Activated CD8-positive, alpha-beta T cell treated with anti-CD3 and anti-CD28 coated beads for 36 hours (primary cell): ENCODE results near the gene BTBD2. TPM values are rescaled to one million over a fixed set of nuclear protein-coding genes. Genes with fewer than 3 reads are reported as not detected.

Experiments used
- ATAC-seq: fragments of 200-7000 bp; cut with Tn5 transposase; one replicate; pipeline ENCODE4 v1.10.0; 2021; ENCODE audit warnings: mild to moderate bottlenecking, moderate library complexity
- CTCF ChIA-PET: fragments of 350-600 bp; sonication (Branson Sonifier 250); formaldehyde crosslinking; loops from one replicate; lab custom pipeline; 2021; ENCODE audit warnings: antibody characterized with exemption; lab: Charles Lee
- POLR2A ChIA-PET: fragments of 350-600 bp; sonication (Branson Sonifier 250); formaldehyde crosslinking; loops from one replicate; lab custom pipeline; 2021; ENCODE audit warnings: antibody characterized with exemption; lab: Charles Lee
- DNase-seq: peaks from one replicate; pipeline ENCODE4 v3.0.0-alpha.2; 2020
- H3K27ac Mint-ChIP-seq: one replicate; pipeline ENCODE4 v1.8.0; 2021; ENCODE audit warnings: mild to moderate bottlenecking, mixed read lengths
- H3K27me3 Mint-ChIP-seq: one replicate; pipeline ENCODE4 v1.8.0; 2021; ENCODE audit warnings: mixed read lengths
- H3K36me3 Mint-ChIP-seq: one replicate; pipeline ENCODE4 v1.8.0; 2021; ENCODE audit warnings: low read depth, mixed read lengths
- H3K4me1 Mint-ChIP-seq: one replicate; pipeline ENCODE4 v1.8.0; 2021; ENCODE audit warnings: low read depth, mixed read lengths
- H3K4me3 Mint-ChIP-seq: one replicate; pipeline ENCODE4 v1.8.0; 2021; ENCODE audit warnings: mild to moderate bottlenecking, moderate library complexity, mixed read lengths
- H3K9me3 Mint-ChIP-seq: one replicate; pipeline ENCODE4 v1.8.0; 2021; ENCODE audit warnings: mixed read lengths
- CTCF ChIP-seq: fragments of 200-600 bp; IDR thresholded peaks from one replicate; pipeline ENCODE4 v1.8.0; 2022; ENCODE audit warnings: antibody characterized with exemption, mild to moderate bottlenecking
- intact Hi-C: fragments of 100-400 bp; cut with micrococcal nuclease; formaldehyde crosslinking; loops from one replicate; pipeline ENCODE4 v1.10.0; 2022
- total RNA-seq, 2 experiments: library from RNA; stranded (reverse); gene quantifications; one replicate each; pipeline ENCODE4 v1.2.3, GENCODE V29; 2021

Gene BTBD2
- total RNA-seq, 2 experiments from 2014 or later = 36.5 to 44.6 TPM

DNA sequence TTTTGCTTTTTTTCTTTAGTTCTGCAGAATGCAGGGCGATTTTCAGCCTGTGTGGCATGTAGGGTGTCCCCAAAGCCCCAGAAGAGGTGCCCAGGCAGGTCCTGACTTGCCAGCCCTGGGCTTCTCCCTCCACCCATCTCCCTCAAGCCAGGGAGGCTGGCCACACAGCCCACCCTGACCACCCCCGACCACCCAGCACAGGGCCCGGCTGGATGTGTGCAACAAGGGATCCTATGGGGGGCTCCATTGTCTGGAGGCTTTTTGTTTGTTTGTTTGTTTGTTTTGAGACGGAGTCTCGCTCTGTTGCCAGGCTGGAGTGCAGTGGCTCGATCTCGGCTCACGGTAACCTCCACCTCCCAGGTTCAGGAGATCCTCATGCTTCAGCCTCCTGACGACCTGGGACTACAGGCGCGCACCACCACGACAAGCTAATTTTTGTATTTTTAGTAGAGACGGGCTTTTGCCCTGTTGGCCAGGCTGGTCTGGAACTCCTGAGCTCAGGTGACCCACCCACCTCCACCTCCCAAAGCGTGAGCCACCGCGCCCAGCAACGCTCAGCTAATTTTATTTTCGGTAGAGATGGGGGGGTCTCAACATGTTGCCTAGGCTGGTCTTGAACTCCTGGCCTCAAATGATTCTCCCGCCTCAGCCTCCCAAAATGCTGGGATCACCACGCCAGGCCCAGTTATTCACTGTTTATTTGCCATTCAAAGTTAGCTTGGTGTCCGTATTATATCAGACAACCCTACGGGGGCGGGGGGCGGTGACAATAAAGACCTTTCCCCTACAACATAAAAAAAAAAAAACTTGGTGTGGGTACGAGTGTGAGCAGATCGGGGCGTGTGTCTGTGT, 43.3 kb upstream of the BTBD2 start:
- H3K36me3 Mint-ChIP-seq = no peaks in the 10 kb centered on the region
- intact Hi-C loops = no loop called here
- H3K9me3 Mint-ChIP-seq = no peaks in the 10 kb centered on the region
- no peak for DNase-seq
- POLR2A ChIA-PET = interaction anchor here (0.6 to 5.5 kb wide), 8 partner anchors 7 to 265 kb away, joined by 3 to 29 read pairs (median 6); partner anchors contain the start of gene MKNK2
- peak overlapping the region; percentile 66 for H3K27ac Mint-ChIP-seq
- peaks cover 55% of the 10 kb centered on the region for H3K4me1 Mint-ChIP-seq
- CTCF ChIA-PET = interaction anchor here (1.6 kb wide), 1 partner anchor 11 kb away, joined by 4 read pairs; no protein-coding TSS in a partner anchor
- H3K4me3 Mint-ChIP-seq = peak overlapping the region; percentile 32
- ATAC-seq = no peak
- no peaks in the 10 kb centered on the region for H3K27me3 Mint-ChIP-seq
- no peak for TF ChIP-seq CTCF

- Mint-ChIP-seq H3K9me3 (no peaks in the 10 kb centered on the region), H3K27me3 (no peaks in the 10 kb centered on the region), H3K4me3 (no peak overlapping the region), H3K4me1 (peaks cover 58% of the 10 kb centered on the region), H3K36me3 (no peaks in the 10 kb centered on the region), H3K27ac (peak overlapping the region; percentile 89)
- ATAC-seq = no peak
- no peak for TF ChIP-seq CTCF
- CTCF ChIA-PET = interaction anchor here (1.8 kb wide), 1 partner anchor 12 kb away, joined by 9 read pairs; no protein-coding TSS in a partner anchor
- POLR2A ChIA-PET = interaction anchor here (0.9 to 5.5 kb wide), 8 partner anchors 9 to 160 kb away, joined by 3 to 29 read pairs (median 4); no protein-coding TSS in a partner anchor
- DNase-seq = no peak
- intact Hi-C loops = no loop called here
These were observed 42.3 kb upstream of the BTBD2 start for GRCh38 chr19:2057484-2058469.

DNA sequence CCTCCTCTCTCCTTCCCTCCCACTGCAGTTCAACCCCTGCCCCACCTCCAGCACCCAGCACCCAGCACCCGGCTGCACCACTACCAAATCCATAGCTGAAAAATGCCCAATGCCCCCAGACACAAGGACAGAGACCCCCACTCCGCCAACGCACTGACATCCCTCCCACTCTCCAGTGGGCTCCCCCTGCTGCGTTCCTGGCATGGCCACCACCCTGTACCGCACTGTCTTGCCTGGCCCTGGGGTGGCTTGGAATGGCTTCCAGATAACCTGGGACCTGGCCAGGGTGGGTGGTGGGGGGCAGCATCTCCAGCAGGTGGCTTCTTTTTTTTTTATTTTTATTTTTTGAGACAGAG, 41.3 kb upstream of the BTBD2 start:
- ChIA-PET CTCF (interaction anchor here (1.0 to 1.8 kb wide), 2 partner anchors 13 to 37 kb away, joined by 3 to 9 read pairs; no protein-coding TSS in a partner anchor), POLR2A (interaction anchor here (1.0 to 5.5 kb wide), 4 partner anchors 14 to 159 kb away, joined by 4 to 29 read pairs (median 8); no protein-coding TSS in a partner anchor)
- TF ChIP-seq CTCF = no peak
- ATAC-seq (no peak), DNase-seq (no peak)
- Mint-ChIP-seq H3K27me3 (no peaks in the 10 kb centered on the region), H3K27ac (peak overlapping the region; percentile 89), H3K36me3 (no peaks in the 10 kb centered on the region), H3K9me3 (no peaks in the 10 kb centered on the region), H3K4me1 (peaks cover 59% of the 10 kb centered on the region), H3K4me3 (peak overlapping the region; percentile 49)
- intact Hi-C loops = no loop called here

DNA sequence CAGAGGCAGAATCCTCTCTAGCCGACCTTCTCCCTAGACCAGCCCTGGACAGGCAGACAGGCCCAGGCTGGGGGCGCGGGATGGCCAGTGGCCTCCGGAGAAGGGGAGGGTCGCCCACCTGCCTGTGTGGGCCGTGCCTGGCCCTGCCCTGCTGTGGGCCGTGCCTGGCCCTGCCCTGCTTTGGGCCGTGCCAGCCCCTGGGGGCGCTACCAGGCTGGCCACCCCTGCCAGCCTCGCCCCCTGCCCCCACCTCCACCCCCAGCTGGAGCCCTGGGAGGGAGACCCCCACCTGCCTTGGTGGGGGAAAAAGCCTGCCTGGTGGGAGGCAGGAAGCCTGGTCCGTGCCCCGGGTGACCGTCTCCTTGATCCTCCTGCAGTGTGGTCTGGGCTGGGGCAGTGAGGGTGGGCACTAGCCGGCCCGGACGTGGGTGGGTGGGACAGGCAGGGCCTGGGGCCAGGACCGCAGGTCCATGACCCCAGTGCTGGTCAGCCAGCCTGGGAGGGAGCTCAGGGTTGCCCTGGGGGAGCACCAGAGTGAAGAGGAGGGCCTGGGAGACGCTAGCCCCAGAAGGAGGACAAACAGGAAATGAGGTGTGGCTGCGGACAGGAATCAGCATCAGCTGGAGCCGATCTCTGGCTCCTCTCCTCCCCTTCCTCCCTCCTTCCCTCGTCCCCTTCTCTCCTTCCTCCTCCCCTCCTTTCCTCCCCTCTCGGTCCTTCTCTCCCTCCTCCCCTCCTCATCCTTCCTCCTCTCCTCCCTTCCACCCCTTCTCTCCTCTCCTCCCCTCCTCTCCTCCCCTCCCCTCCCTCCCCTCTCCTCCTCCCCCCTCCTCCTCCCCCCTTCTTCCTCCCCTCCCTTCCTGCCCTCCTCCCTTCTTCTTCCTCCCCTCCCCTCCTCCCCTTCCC, 40.7 kb upstream of the BTBD2 start:
- no peaks in the 10 kb centered on the region for H3K27me3 Mint-ChIP-seq
- intact Hi-C loops = no loop called here
- ChIA-PET POLR2A (interaction anchor here (1.0 to 5.5 kb wide), 3 partner anchors 13 to 39 kb away, joined by 4 to 29 read pairs (median 12); no protein-coding TSS in a partner anchor), CTCF (interaction anchor here (1.0 to 1.8 kb wide), 2 partner anchors 14 to 36 kb away, joined by 3 to 9 read pairs; no protein-coding TSS in a partner anchor)
- no peaks in the 10 kb centered on the region for H3K9me3 Mint-ChIP-seq
- peaks cover 63% of the 10 kb centered on the region for H3K4me1 Mint-ChIP-seq
- ATAC-seq = no peak
- H3K27ac Mint-ChIP-seq = peak overlapping the region; percentile 93
- H3K4me3 Mint-ChIP-seq = peak overlapping the region; percentile 63
- DNase-seq = peak; percentile 54
- TF ChIP-seq CTCF = no peak
- no peaks in the 10 kb centered on the region for H3K36me3 Mint-ChIP-seq
